OCI-LY3 (cell line): ENCODE results near the gene ZNF497.
A peak's percentile ranks its signal among the peaks of the same experiment; 100 is the strongest.

Source experiments
- H2AFZ ChIP-seq: fragments of 200-600, 300-600 bp; shearing (Covaris generic); 2 replicates; pipeline ENCODE4 v1.6.0; 2014; ENCODE audit warnings: antibody characterized with exemption, low read depth, low read length
- H3K27ac ChIP-seq: fragments of 200-600, 300-600 bp; sonication (generic); 2 replicates; pipeline ENCODE4 v1.5.1; 2014; ENCODE audit warnings: mild to moderate bottlenecking, low read length, moderate library complexity, mixed read lengths
- H3K27me3 ChIP-seq: fragments of 200-600, 300-600 bp; sonication (generic); 2 replicates; pipeline ENCODE4 v1.6.1; 2014; ENCODE audit warnings: low read depth, low read length, mixed read lengths
- H3K36me3 ChIP-seq: fragments of 200-600, 300-600 bp; sonication (generic); replicated peaks from 2 replicates; pipeline ENCODE3; 2014; ENCODE audit warnings: low read depth, low read length, mixed read lengths
- H3K4me1 ChIP-seq: fragments of 300-600, 200-600 bp; sonication (generic); 2 replicates; pipeline ENCODE4 v1.6.1; 2014; ENCODE audit warnings: low read length, mixed read lengths
- H3K4me2 ChIP-seq: fragments of 200-600, 300-600 bp; sonication (generic); 2 replicates; pipeline ENCODE4 v1.6.1; 2014; ENCODE audit warnings: low read length, mixed read lengths
- H3K4me3 ChIP-seq: fragments of 300-600, 200-600 bp; sonication (generic); 2 replicates; pipeline ENCODE4 v1.5.1; 2014; ENCODE audit warnings: antibody characterized with exemption, mild to moderate bottlenecking, low read length, moderate library complexity
- H3K79me2 ChIP-seq: fragments of 300-600, 200-600 bp; shearing (Covaris generic); 2 replicates; pipeline ENCODE4 v1.6.1; 2014; ENCODE audit warnings: mild to moderate bottlenecking, low read length, mixed read lengths
- H3K9ac ChIP-seq: fragments of 300-600, 200-600 bp; shearing (Covaris generic); 2 replicates; pipeline ENCODE4 v1.6.0; 2014; ENCODE audit warnings: mild to moderate bottlenecking, low read length, moderate library complexity
- H3K9me3 ChIP-seq: fragments of 200-600, 300-600 bp; shearing (Covaris generic); 2 replicates; pipeline ENCODE4 v1.6.1; 2014; ENCODE audit warnings: low read length, mixed read lengths; ENCODE audit not compliant: insufficient read depth
- H4K20me1 ChIP-seq: fragments of 200-600, 300-600 bp; sonication (generic); 2 replicates; pipeline ENCODE4 v1.6.1; 2016; ENCODE audit warnings: low read length, mixed read lengths; ENCODE audit not compliant: insufficient read depth
- CTCF ChIP-seq: fragments of 200-600, 300-600 bp; sonication (generic); IDR thresholded peaks from 2 replicates; pipeline ENCODE4 v1.5.1; 2014; ENCODE audit warnings: antibody characterized with exemption, low read length, low read depth
- EZH2phosphoT487 ChIP-seq: fragments of 200-600 bp; shearing (Covaris generic); IDR thresholded peaks from 2 replicates; pipeline ENCODE4 v1.6.1; 2018; ENCODE audit warnings: antibody characterized with exemption, mixed run types, low read depth

ZNF497 gene

GRCh38 chr19:58388175-58388526 is 25.6 kb upstream of the ZNF497 start:
- Histone ChIP-seq H2AFZ (no peak overlapping the region), H4K20me1 (peaks cover 40% of the 10 kb centered on the region), H3K4me3 (peak overlapping the region; percentile 86), H3K27ac (no peak overlapping the region; the same call in 1 of the 2 replicates), H3K9me3 (no peaks in the 10 kb centered on the region), H3K4me1 (peaks cover 27% of the 10 kb centered on the region), H3K36me3 (peaks cover 36% of the 10 kb centered on the region), H3K79me2 (peaks cover 83% of the 10 kb centered on the region), H3K27me3 (no peaks in the 10 kb centered on the region), H3K4me2 (peak overlapping the region; percentile 90), H3K9ac (peak overlapping the region; percentile 95)
- no peak for TF ChIP-seq EZH2phosphoT487
- TF ChIP-seq CTCF = no peak

- Histone ChIP-seq H2AFZ (no peak overlapping the region), H3K79me2 (peaks cover 77% of the 10 kb centered on the region), H3K27ac (peak overlapping the region; percentile 90)
Observed at GRCh38 chr19:58387338-58388174, 25.0 kb upstream of the ZNF497 start.

GRCh38 chr19:58386576-58387337 is 24.2 kb upstream of the ZNF497 start, which contains the start of gene RPS5:
Gene RPS5, plus strand, starts transcription at chr19:58387269. Its CDS starts 869 bp downstream, at chr19:58388138.
- peaks cover 26% of the 10 kb centered on the region for H4K20me1 ChIP-seq
- H3K9me3 ChIP-seq = no peaks in the 10 kb centered on the region
- H3K9ac ChIP-seq = peak within 1 kb of the TSS; percentile 95
- peak within 1 kb of the TSS; percentile 86 for H3K4me3 ChIP-seq
- no peaks in the 10 kb centered on the region for H3K27me3 ChIP-seq
- peak within 1 kb of the TSS; percentile 90 for H3K27ac ChIP-seq
- no peak within 1 kb of the TSS for H2AFZ ChIP-seq
- peaks cover 25% of the 10 kb centered on the region for H3K36me3 ChIP-seq
- H3K79me2 ChIP-seq = peaks cover 74% of the 10 kb centered on the region
- TF ChIP-seq CTCF = no peak
- no peak for TF ChIP-seq EZH2phosphoT487
- H3K4me2 ChIP-seq = peak within 1 kb of the TSS; percentile 94
- H3K4me1 ChIP-seq = peaks cover 32% of the 10 kb centered on the region

More at GRCh38 chr19:58387338-58388174, 25.0 kb upstream of the ZNF497 start:
- Histone ChIP-seq H3K27me3 (no peaks in the 10 kb centered on the region), H3K9me3 (no peaks in the 10 kb centered on the region), H3K4me2 (peak overlapping the region; percentile 90), H3K36me3 (peaks cover 30% of the 10 kb centered on the region), H3K4me3 (peak overlapping the region; percentile 86), H3K4me1 (peaks cover 27% of the 10 kb centered on the region), H3K9ac (peak overlapping the region; percentile 95), H4K20me1 (peaks cover 34% of the 10 kb centered on the region)
- TF ChIP-seq CTCF = 0 out of 2 replicates have a peak, but pooled peaks have one; percentile 13
- TF ChIP-seq EZH2phosphoT487 = no peak
